Superior temporal gyrus (tissue), 1 donor: Measurements from ENCODE around the gene VDR.

Experiments
- DNase-seq: peaks from one replicate; pipeline ENCODE4 v3.0.0-alpha.2; 2016; ENCODE audit errors: extremely low spot score

VDR gene

DNA sequence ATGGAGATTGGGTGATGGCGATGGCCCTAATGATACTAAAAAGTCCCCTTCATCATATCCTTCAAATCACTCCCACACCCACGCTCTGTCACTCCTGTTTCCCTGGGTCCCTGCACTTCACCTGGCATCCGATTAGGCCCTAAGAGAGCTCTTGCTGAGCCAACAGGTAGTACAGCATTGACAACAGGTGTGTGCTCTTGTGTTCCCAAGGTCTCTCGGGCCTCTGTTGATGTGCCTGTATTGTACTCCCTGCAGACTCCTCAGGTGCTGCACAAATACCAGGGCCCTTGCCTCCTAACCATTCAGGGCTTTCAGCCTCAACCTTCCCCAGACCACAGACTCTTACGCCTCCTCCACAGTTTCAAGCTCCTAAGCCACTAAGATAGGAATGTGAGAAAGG lies 25.8 kb upstream of the VDR start:
- no peak for DNase-seq

GRCh38 chr12:47927346-47927745 lies 22.6 kb upstream of the VDR start:
- no peak for DNase-seq

GRCh38 chr12:47921907-47922306 lies 17.1 kb upstream of the VDR start:
- DNase-seq: no peak

- no peak for DNase-seq
Observed at GRCh38 chr12:47920913-47921312, 16.1 kb upstream of the VDR start.

GRCh38 chr12:47913081-47913480 lies 8.3 kb upstream of the VDR start:
- no peak for DNase-seq

DNA sequence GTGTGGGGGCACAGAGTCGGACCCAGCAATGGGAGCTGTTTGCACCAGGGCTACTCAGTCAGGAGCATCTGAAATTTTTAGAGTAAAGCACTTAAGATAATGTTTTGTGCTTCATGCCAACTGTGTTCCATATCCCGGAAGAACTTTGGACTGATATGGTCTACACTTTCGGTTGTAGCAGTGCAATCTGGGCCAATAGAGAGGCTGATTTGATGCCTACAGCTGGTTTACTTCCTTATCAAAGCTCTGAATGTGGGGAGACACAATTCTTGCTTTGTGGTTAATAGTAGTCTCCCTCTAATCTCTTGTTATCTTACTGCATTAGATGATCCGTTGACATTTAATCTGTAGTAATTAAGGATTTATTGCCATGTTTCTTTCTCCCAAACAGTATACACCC lies 7.8 kb upstream of the VDR start:
- no peak for DNase-seq

DNA sequence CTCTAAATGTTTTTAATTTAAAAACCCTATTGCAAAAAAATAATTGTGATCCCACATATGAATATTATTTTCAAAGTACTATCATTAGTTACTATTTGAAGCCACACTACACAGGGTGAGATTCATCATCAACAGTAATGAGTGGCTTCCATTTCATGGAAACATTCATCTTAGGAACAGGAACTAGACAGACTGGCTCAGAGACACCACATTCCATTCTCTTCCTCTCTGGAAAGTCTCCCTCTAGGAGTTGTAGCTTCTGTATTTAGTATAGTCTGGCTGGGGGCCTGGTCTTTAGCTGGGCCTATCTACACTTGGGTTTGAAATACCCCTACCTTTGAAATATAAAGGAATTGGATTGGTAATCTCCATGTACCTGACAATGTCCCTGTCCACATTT lies 6.2 kb upstream of the VDR start:
- no peak for DNase-seq

DNA sequence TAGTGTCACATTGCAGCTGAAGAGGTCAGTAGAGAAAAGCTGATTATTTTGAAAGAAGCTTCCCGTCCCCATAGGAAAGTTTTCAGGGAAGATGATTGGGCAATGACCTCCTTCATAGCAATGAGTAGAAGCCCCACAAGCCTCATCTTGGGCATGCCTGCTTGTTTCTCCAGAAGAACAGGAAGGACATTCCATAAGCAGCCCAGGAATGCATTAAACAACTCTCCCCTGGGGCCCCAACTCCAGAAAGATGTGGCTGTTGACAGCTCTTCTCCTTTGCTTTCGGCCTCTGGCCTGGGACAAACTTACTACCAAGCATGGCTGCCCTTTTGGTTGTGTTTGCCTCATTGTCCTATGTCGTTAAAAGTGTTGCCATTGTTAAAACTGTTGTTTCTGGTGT lies 5.7 kb upstream of the VDR start:
- DNase-seq: no peak

DNA sequence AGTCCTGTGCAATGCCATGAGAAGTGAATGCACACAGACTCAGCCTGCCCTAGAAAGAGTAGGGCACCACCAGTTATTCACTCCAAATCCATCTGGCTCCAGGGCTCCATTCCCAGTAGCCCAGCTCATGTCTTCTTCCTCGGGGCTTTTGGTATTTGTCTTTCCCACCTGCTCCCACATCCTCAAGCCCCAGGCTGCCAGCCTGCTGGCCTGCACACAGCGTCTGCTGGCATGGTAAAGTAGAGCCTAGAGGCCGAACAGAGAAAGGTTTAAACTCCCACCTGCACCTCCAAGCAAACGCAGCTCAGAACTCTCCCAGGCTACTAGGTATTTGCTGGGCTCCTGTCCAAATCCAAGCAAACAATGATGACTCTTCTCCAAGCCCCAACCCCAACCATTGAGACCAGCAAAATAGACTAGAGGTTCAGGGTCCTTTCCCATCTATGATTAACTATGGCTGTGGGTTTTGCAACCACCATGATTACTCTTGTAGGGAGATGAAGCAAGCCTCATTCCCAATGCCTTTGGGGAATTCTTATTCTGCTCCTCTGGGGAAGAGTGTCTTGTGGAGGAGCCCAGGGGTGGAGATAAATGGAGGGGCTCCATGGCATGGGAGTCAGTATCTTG lies 5.2 kb upstream of the VDR start:
- no peak for DNase-seq

DNA sequence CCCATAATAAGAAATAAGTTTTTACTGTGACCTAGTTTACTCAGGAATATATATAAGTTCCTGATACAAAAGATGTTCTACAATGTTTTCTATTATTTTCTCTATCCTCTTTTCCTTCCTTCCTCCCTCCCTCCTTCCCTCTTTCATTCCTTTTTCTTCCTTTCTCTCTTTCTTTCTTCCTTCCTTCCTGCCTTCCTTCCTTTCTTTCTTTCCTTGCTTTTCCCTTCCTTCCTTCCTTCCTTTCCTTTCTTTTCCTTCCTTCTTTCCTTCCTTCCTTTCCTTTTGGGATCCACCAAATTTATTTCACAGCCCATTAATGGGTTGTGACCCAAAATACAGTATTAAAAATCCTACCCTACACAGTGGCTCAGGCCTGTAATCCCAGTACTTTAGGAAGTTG lies 3.9 kb upstream of the VDR start:
- DNase-seq: no peak

DNA sequence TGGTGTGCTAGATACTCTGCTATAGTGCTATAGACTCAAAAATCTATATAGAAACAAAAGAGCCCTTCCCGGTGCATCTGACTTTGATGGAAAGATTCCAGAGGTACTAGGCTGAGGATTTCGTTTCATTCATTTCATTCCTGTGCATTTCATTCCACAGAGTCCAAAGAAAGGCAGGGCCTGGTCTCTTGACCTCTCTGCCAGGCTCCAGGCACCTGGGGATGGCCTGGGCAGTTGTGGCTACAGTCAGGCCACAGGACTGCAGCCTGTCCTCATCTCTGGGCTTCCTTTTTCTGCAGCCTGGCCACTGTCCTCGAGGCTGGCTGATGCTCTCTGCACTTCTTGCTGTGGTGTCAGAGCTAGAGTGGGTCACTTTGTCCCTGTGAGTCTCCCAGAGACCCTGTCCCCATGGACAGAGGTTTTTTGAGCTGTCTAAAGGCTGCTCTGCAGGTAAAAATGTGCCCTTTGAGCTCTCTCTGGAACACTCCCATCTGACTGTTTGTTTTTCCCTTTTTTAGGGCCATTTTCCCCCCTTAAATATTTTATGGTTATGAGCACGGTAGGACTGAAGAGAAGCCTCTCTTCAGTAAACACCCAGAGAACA lies 3.2 kb upstream of the VDR start:
- DNase-seq: no peak

- no peak for DNase-seq
Observed at GRCh38 chr12:47903927-47904712, 674 bp downstream of the VDR start.

DNA sequence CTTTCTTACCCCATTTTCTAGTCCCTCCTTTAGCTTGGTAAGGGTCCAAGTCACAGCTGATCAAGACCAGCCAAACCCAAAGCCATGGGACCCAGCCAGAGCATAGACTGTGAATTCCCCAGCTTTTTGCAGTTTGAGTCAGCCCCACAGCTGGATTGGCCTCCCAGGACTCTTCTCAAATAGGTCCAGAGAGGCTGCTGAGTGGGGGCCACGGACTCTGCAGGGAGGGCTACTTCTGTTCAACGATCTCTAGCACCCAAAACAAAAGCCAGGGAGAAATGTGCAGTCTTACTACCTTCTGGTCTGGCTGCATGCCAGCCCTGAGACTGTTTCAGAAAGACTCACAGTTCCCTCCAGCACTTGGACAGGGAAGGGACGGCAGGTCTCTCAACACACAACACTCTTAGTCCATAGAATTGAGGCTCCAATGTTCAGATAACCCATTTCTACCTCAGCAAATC lies 1.6 kb downstream of the VDR start:
- no peak for DNase-seq

GRCh38 chr12:47902131-47902639 lies 2.6 kb downstream of the VDR start:
- no peak for DNase-seq

DNA sequence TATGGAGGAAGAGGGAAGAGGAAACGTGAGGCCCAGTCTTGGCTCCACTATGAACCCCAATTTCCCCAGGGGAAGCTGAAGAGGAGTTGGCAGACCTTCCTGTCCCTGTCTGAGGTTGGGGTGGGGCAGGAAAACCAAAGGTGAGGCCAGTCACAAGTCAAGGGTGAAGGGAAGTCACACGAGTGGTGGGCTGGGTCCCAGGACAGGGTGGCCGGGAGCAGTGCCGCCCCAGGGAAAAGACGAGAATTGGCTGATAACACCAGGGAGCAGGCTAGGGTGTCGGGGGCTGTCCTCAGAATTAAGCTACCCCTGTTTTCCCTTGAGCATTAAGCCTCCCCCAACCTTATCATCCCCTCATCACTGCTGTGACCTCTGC lies 3.1 kb downstream of the VDR start:
- no peak for DNase-seq

GRCh38 chr12:47901063-47901717 lies 3.6 kb downstream of the VDR start:
- no peak for DNase-seq

GRCh38 chr12:47900131-47901062 lies 4.4 kb downstream of the VDR start:
- no peak for DNase-seq

GRCh38 chr12:47899466-47899865 lies 5.3 kb downstream of the VDR start:
- DNase-seq: no peak

DNA sequence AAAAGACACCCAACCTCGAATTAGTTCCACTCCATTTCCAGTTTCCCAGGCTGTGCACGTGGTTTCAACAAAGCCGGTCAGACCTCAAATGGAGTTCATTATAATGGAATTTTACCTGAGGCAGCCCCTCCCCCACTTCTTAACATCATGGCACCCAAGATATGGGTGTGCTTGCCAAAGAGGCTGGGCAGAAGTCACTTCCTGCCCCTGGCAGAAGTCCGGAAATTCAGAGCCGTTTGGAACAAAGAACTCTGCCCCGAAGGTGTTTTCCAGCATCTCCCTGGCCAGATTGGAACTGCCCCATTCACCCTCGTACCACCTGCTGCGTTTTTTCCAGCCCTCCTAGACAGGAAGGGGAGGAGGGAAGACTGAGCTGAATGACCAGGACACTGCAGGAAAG lies 8.2 kb downstream of the VDR start:
- DNase-seq: no peak

GRCh38 chr12:47896022-47896421 lies 8.8 kb downstream of the VDR start:
- no peak for DNase-seq

GRCh38 chr12:47894652-47895051 lies 10.1 kb downstream of the VDR start:
- no peak for DNase-seq
